HEK293 (cell line): ENCODE measurements around the gene EMP3.

ENCODE experiments used
- CTCF ChIP-seq: fragments of 450-650 bp; formaldehyde crosslinking; IDR thresholded peaks from 2 replicates; pipeline ENCODE4 v1.5.1; 2016; ENCODE audit warnings: missing biosample characterization, missing genetic modification characterization
- GLI4 ChIP-seq: fragments of 450-650 bp; formaldehyde crosslinking; IDR thresholded peaks from 2 replicates; pipeline ENCODE4 v1.5.1; 2016; ENCODE audit warnings: missing biosample characterization, missing genetic modification characterization
- MZF1 ChIP-seq: fragments of 450-650 bp; formaldehyde crosslinking; IDR thresholded peaks from 2 replicates; pipeline ENCODE4 v1.5.1; 2017; ENCODE audit warnings: missing biosample characterization, missing genetic modification characterization, borderline replicate concordance
- PATZ1 ChIP-seq: fragments of 450-650 bp; formaldehyde crosslinking; IDR thresholded peaks from 2 replicates; pipeline ENCODE4 v1.5.1; 2016; ENCODE audit warnings: missing biosample characterization, missing genetic modification characterization
- PBX3 ChIP-seq: sonication (generic); formaldehyde crosslinking; IDR thresholded peaks from 2 replicates; pipeline ENCODE4 v1.8.1; 2022; ENCODE audit warnings: mild to moderate bottlenecking, moderate library complexity, missing genetic modification reagents
- REST ChIP-seq: fragments of 450-650 bp; formaldehyde crosslinking; IDR thresholded peaks from 2 replicates; pipeline ENCODE4 v1.5.1; 2016; ENCODE audit warnings: missing biosample characterization, missing genetic modification characterization
- ZBTB10 ChIP-seq: fragments of 450-650 bp; formaldehyde crosslinking; IDR thresholded peaks from 2 replicates; pipeline ENCODE4 v1.5.1; 2016; ENCODE audit warnings: missing biosample characterization, missing genetic modification characterization
- ZBTB21 ChIP-seq: fragments of 450-650 bp; formaldehyde crosslinking; IDR thresholded peaks from 2 replicates; pipeline ENCODE4 v1.5.1; 2017; ENCODE audit warnings: missing biosample characterization, missing genetic modification characterization
- ZBTB26 ChIP-seq: fragments of 450-650 bp; formaldehyde crosslinking; optimal IDR thresholded peaks from 2 replicates; pipeline ENCODE3; 2016; ENCODE audit warnings: missing biosample characterization, mild to moderate bottlenecking, missing genetic modification characterization
- ZNF24 ChIP-seq: fragments of 450-650 bp; formaldehyde crosslinking; IDR thresholded peaks from 2 replicates; pipeline ENCODE4 v1.5.1; 2016; ENCODE audit warnings: missing biosample characterization, missing genetic modification characterization
- ZNF274 ChIP-seq, 2 experiments: fragments of 200-500 bp in 1 of 2; fragments of 450-650 bp in 1 of 2; sonication (Bioruptor generic) in 1 of 2; formaldehyde crosslinking in 1 of 2; IDR thresholded peaks; 2 replicates each; pipeline versions ENCODE4 v1.5.1 to v1.6.1; 2014 to 2016; ENCODE audit warnings: borderline replicate concordance in 1 of 2, inconsistent platforms in 1 of 2, low read length in 1 of 2, missing biosample characterization in 1 of 2, missing genetic modification characterization in 1 of 2
- ZNF704 ChIP-seq: fragments of 450-650 bp; formaldehyde crosslinking; IDR thresholded peaks from 2 replicates; pipeline ENCODE4 v1.5.1; 2016; ENCODE audit warnings: missing biosample characterization, missing genetic modification characterization
- ZSCAN16 ChIP-seq: fragments of 450-650 bp; formaldehyde crosslinking; IDR thresholded peaks from 2 replicates; pipeline ENCODE4 v1.5.1; 2016; ENCODE audit warnings: missing biosample characterization, missing genetic modification characterization

GRCh38 chr19:48361912-48362311 is 36.6 kb downstream of the EMP3 start:
- TF ChIP-seq CTCF (tag by site-specific recombination) (no peak), ZBTB26 (tag by site-specific recombination) (no peak), REST (tag by site-specific recombination) (no peak), MZF1 (no peak), ZSCAN16 (tag by site-specific recombination) (no peak), ZNF24 (tag by site-specific recombination) (no peak), ZBTB10 (no peak), ZBTB21 (tag by site-specific recombination) (no peak), GLI4 (tag by site-specific recombination) (no peak), PBX3 (CRISPR knock-in tag) (no peak), ZNF704 (no peak), PATZ1 (tag by site-specific recombination) (no peak), ZNF274 (IDR thresholded peaks at IDR 0.05; ENCODE audit: low read length) (no peak), ZNF274 (tag by site-specific recombination; IDR thresholded peaks at IDR 0.05; ENCODE audit: borderline replicate concordance) (no peak)
